PC-9 (cell line): ENCODE measurements around the gene FKBP6.

Experiments
- CTCF ChIP-seq: fragments of 200-600 bp; sonication (generic); conservative IDR thresholded peaks from 2 replicates; pipeline ENCODE4 v1.6.1; 2017; ENCODE audit warnings: mixed run types, antibody characterized with exemption, mild to moderate bottlenecking, moderate library complexity
- EZH2 ChIP-seq: fragments of 200-600 bp; sonication (generic); IDR thresholded peaks from 2 replicates; pipeline ENCODE4 v1.8.0; 2017; ENCODE audit warnings: antibody characterized with exemption, low read depth

GRCh38 chr7:73395538-73396503 lies 67.9 kb downstream of the FKBP6 start:
- TF ChIP-seq CTCF: no peak
- no peak for TF ChIP-seq EZH2
